IMR-90 (cell line): Measurements from ENCODE around the gene ACTL6B. TPM values are rescaled to one million over a fixed set of nuclear protein-coding genes. Genes with fewer than 3 reads are reported as not detected.
A peak's percentile ranks its signal among the peaks of the same experiment; 100 is the strongest.

ENCODE experiments used
- ATAC-seq: fragments of 200-7000 bp; cut with Tn5 transposase; 2 replicates; pipeline ENCODE4 v1.9.1; 2020; ENCODE audit warnings: low read depth, mild to moderate bottlenecking, moderate library complexity
- BruUV-seq: library from RNA; stranded (reverse); fragments of 400-500 nt; replicated peaks from 2 replicates; lab custom pipeline; 2021; lab: Mats Ljungman, UMichigan
- CTCF ChIA-PET: fragments of 300-600 bp; formaldehyde crosslinking; extraction: SDS; loops from one replicate; lab custom pipeline; 2021; ENCODE audit warnings: antibody characterized with exemption; lab: Yijun Ruan, JAX
- POLR2A ChIA-PET: fragments of 300-600 bp; sonication (Branson Sonifier 250); formaldehyde crosslinking; loops from one replicate; lab custom pipeline; 2022; ENCODE audit warnings: antibody characterized with exemption; ENCODE audit not compliant: unreplicated experiment; lab: Charles Lee
- DNase-seq: peaks from one replicate; pipeline ENCODE4 v3.0.0; 2013
- H2AFZ ChIP-seq: replicated peaks from 2 replicates; pipeline ENCODE3; 2013; ENCODE audit warnings: low read length, mild to moderate bottlenecking; ENCODE audit not compliant: poor library complexity
- H2AK5ac ChIP-seq: 2 replicates; pipeline ENCODE4 v1.6.1; 2013; ENCODE audit warnings: low read depth, low read length, inconsistent platforms
- H2AK9ac ChIP-seq: replicated peaks from 2 replicates; pipeline ENCODE3; 2013; ENCODE audit warnings: mild to moderate bottlenecking, low read depth, low read length, moderate library complexity; ENCODE audit not compliant: poor library complexity
- H2BK120ac ChIP-seq: 2 replicates; pipeline ENCODE4 v1.6.1; 2013; ENCODE audit warnings: low read depth, low read length, inconsistent platforms
- H2BK15ac ChIP-seq: 3 replicates; pipeline ENCODE4 v1.6.1; 2013; ENCODE audit warnings: low read depth, low read length, inconsistent platforms
- H2BK20ac ChIP-seq: 2 replicates; pipeline ENCODE4 v1.6.1; 2013; ENCODE audit warnings: low read depth, mild to moderate bottlenecking, inconsistent platforms, low read length, moderate library complexity
- H2BK5ac ChIP-seq: 2 replicates; pipeline ENCODE4 v1.6.1; 2013; ENCODE audit warnings: mild to moderate bottlenecking, low read depth, low read length, inconsistent platforms; ENCODE audit not compliant: poor library complexity, severe bottlenecking
- H3K14ac ChIP-seq: replicated peaks from 2 replicates; pipeline ENCODE4 v1.6.1; 2013; ENCODE audit warnings: low read depth, low read length, inconsistent platforms
- H3K18ac ChIP-seq: 2 replicates; pipeline ENCODE4 v1.6.1; 2013; ENCODE audit warnings: low read depth, low read length, control low read depth
- H3K23ac ChIP-seq: 2 replicates; pipeline ENCODE4 v1.6.1; 2013; ENCODE audit warnings: low read depth, low read length, inconsistent platforms
- H3K27ac ChIP-seq: 2 replicates; pipeline ENCODE4 v1.5.1; 2013; ENCODE audit warnings: mild to moderate bottlenecking, control low read depth, low read length; ENCODE audit not compliant: insufficient read depth
- H3K27me3 ChIP-seq: 2 replicates; pipeline ENCODE4 v1.6.1; 2013; ENCODE audit warnings: low read length; ENCODE audit not compliant: control insufficient read depth, insufficient read depth
- H3K36me3 ChIP-seq: 2 replicates; pipeline ENCODE4 v1.6.1; 2013; ENCODE audit warnings: low read length, mixed read lengths; ENCODE audit not compliant: control insufficient read depth, insufficient read depth
- H3K4ac ChIP-seq: 2 replicates; pipeline ENCODE4 v1.6.1; 2013; ENCODE audit warnings: low read depth, low read length, inconsistent platforms
- H3K4me1 ChIP-seq: 2 replicates; pipeline ENCODE4 v1.6.1; 2013; ENCODE audit warnings: low read length, mixed read lengths; ENCODE audit not compliant: control insufficient read depth, insufficient read depth
- H3K4me2 ChIP-seq: 2 replicates; pipeline ENCODE4 v1.6.1; 2013; ENCODE audit warnings: low read depth, mild to moderate bottlenecking, control low read depth, low read length, moderate library complexity
- H3K4me3 ChIP-seq: 2 replicates; pipeline ENCODE4 v1.5.1; 2013; ENCODE audit warnings: low read depth, mild to moderate bottlenecking, control low read depth, low read length, moderate library complexity; ENCODE audit not compliant: insufficient read depth
- H3K56ac ChIP-seq: 2 replicates; pipeline ENCODE4 v1.6.1; 2013; ENCODE audit warnings: low read length, inconsistent platforms; ENCODE audit not compliant: insufficient read depth; ENCODE audit errors: extremely low read depth
- H3K79me1 ChIP-seq, 2 experiments: 2 replicates each; pipeline ENCODE4 v1.6.1; 2013; ENCODE audit warnings: low read length in 2 of 2, inconsistent platforms in 1 of 2, low read depth in 1 of 2
- H3K9ac ChIP-seq: 2 replicates; pipeline ENCODE4 v1.6.1; 2013; ENCODE audit warnings: low read depth, low read length, control low read depth
- H3K9me1 ChIP-seq: 2 replicates; pipeline ENCODE4 v1.6.1; 2013; ENCODE audit warnings: low read length, inconsistent platforms; ENCODE audit not compliant: insufficient read depth
- H3K9me3 ChIP-seq: 2 replicates; pipeline ENCODE4 v1.6.1; 2013; ENCODE audit warnings: low read length; ENCODE audit not compliant: control insufficient read depth, insufficient read depth
- H4K20me1 ChIP-seq: 2 replicates; pipeline ENCODE4 v1.6.1; 2013; ENCODE audit warnings: low read length, inconsistent platforms; ENCODE audit not compliant: insufficient read depth
- H4K5ac ChIP-seq: 2 replicates; pipeline ENCODE4 v1.6.1; 2013; ENCODE audit warnings: mild to moderate bottlenecking, low read depth, low read length, control low read depth
- H4K8ac ChIP-seq, 2 experiments: 2 replicates each; pipeline ENCODE4 v1.6.1; 2013; ENCODE audit warnings: low read depth in 2 of 2, low read length in 2 of 2, control low read depth in 1 of 2, inconsistent platforms in 1 of 2
- H4K91ac ChIP-seq: 2 replicates; pipeline ENCODE4 v1.6.1; 2013; ENCODE audit warnings: low read depth, low read length, inconsistent platforms; ENCODE audit not compliant: insufficient read depth
- CEBPB ChIP-seq: IDR thresholded peaks from 2 replicates; pipeline ENCODE4 v1.6.1; 2012; ENCODE audit warnings: low read depth, low read length, improper control_type of control experiment
- CHD1 ChIP-seq: IDR thresholded peaks from 2 replicates; pipeline ENCODE4 v1.6.1; 2012; ENCODE audit warnings: low read depth, low read length, improper control_type of control experiment
- ELK1 ChIP-seq: fragments of 150-350 bp; IDR thresholded peaks from 2 replicates; pipeline ENCODE4 v1.6.1; 2016; ENCODE audit warnings: low read depth, mild to moderate bottlenecking, low read length, moderate library complexity, borderline replicate concordance
- FOS ChIP-seq: fragments of 150-350 bp; IDR thresholded peaks from 2 replicates; pipeline ENCODE4 v1.6.1; 2016; ENCODE audit warnings: low read depth, low read length
- MAFK ChIP-seq: IDR thresholded peaks from 2 replicates; pipeline ENCODE4 v1.6.1; 2012; ENCODE audit warnings: low read depth, low read length, improper control_type of control experiment
- MAZ ChIP-seq: IDR thresholded peaks from 2 replicates; pipeline ENCODE4 v1.6.1; 2012; ENCODE audit warnings: low read depth, mild to moderate bottlenecking, low read length, improper control_type of control experiment, moderate library complexity, borderline replicate concordance
- MXI1 ChIP-seq: IDR thresholded peaks from 2 replicates; pipeline ENCODE4 v1.6.1; 2012; ENCODE audit warnings: low read depth, mild to moderate bottlenecking, low read length, moderate library complexity, borderline replicate concordance
- NFE2L2 ChIP-seq: fragments of 150-350 bp; IDR thresholded peaks from 2 replicates; pipeline ENCODE4 v1.6.1; 2016; ENCODE audit warnings: low read depth, mild to moderate bottlenecking, low read length
- POLR2A ChIP-seq: IDR thresholded peaks from 2 replicates; pipeline ENCODE4 v1.6.1; 2012; ENCODE audit warnings: mild to moderate bottlenecking, low read depth, low read length
- RAD21 ChIP-seq: IDR thresholded peaks from 2 replicates; pipeline ENCODE4 v1.6.1; 2012; ENCODE audit warnings: low read length, improper control_type of control experiment
- WGBS, 2 experiments: methylation state at CpG; one replicate each; pipeline versions ENCODE4 v1.1.5 to v1.1.7; 2013; ENCODE audit warnings: missing lambda C conversion rate in 2 of 2; ENCODE audit not compliant: insufficient read length in 1 of 2; ENCODE audit errors: extremely low coverage in 2 of 2; 5-methylcytosine and 5-hydroxymethylcytosine counted together
- dilution Hi-C: fragments of 300-500 bp; cut with HindIII; formaldehyde crosslinking; loops from one replicate; pipeline ENCODE4 v1.14.3; 2018; ENCODE audit warnings: low sequenced_read_pairs; ENCODE audit not compliant: unreplicated experiment
- in situ Hi-C: fragments of 300-500 bp; cut with MboI; formaldehyde crosslinking; loops from 3 replicates; pipeline ENCODE4 v1.14.3; 2019; ENCODE audit warnings: low sequenced_read_pairs, inconsistent platforms, mixed read lengths
- intact Hi-C: fragments of 100-400 bp; cut with micrococcal nuclease; formaldehyde crosslinking; loops from 2 replicates; pipeline ENCODE4 v1.10.0; 2022
- polyA plus RNA-seq, 3 experiments: library from polyadenylated mRNA; depleted of rRNA; stranded (reverse); fragments of >200 nt; gene quantifications; 2 replicates each; pipeline ENCODE4 v1.2.3, GENCODE V29; 2012; ENCODE audit warnings: low replicate concordance in 1 of 3
- total RNA-seq: library from RNA; depleted of rRNA; stranded (reverse); fragments of >200 nt; gene quantifications from 2 replicates; pipeline ENCODE4 v1.2.3, GENCODE V29; 2012
- TF ChIP-seq, protein P1 (sequence below): conservative IDR thresholded peaks from 2 replicates; pipeline ENCODE4 v1.5.1; 2012; ENCODE audit warnings: mild to moderate bottlenecking, low read depth, low read length, improper control_type of control experiment

ACTL6B gene
- total and polyA plus RNA-seq, 2 of the 4 experiments (the other 2 are of a cell fraction), result not detected

- ATAC-seq (no peak), DNase-seq (no peak)
- Histone ChIP-seq H3K9me1 (no peaks in the 10 kb centered on the region), H3K36me3 (peaks cover 87% of the 10 kb centered on the region), H2AFZ (no peak overlapping the region), H3K14ac (no peak overlapping the region), H2AK5ac (no peak overlapping the region), H3K18ac (no peak overlapping the region), H3K27ac (no peak overlapping the region), H3K4ac (no peak overlapping the region), H4K5ac (no peak overlapping the region), H3K4me3 (no peak overlapping the region), H4K8ac (no peak overlapping the region), H4K91ac (no peak overlapping the region), H3K56ac (no peak overlapping the region), H3K23ac (no peak overlapping the region), H4K20me1 (peaks cover 38% of the 10 kb centered on the region), H3K79me1 (peaks cover 6 to 34% of the 10 kb centered on the region in 2 experiments), H2BK15ac (no peak overlapping the region), H2BK120ac (no peak overlapping the region), H3K27me3 (no peaks in the 10 kb centered on the region), H3K4me2 (no peak overlapping the region), H3K9ac (no peak overlapping the region), H3K4me1 (peaks cover 9% of the 10 kb centered on the region), H3K9me3 (no peaks in the 10 kb centered on the region), H2BK5ac (no peak overlapping the region), H2AK9ac (peak overlapping the region; percentile 3), H2BK20ac (no peak overlapping the region)
- TF ChIP-seq NFE2L2 (no peak), MXI1 (no peak), ELK1 (no peak), FOS (no peak), RAD21 (no peak), POLR2A (no peak), CHD1 (no peak), MAFK (no peak), MAZ (no peak), CEBPB (no peak)
- TF ChIP-seq, protein P1, sequence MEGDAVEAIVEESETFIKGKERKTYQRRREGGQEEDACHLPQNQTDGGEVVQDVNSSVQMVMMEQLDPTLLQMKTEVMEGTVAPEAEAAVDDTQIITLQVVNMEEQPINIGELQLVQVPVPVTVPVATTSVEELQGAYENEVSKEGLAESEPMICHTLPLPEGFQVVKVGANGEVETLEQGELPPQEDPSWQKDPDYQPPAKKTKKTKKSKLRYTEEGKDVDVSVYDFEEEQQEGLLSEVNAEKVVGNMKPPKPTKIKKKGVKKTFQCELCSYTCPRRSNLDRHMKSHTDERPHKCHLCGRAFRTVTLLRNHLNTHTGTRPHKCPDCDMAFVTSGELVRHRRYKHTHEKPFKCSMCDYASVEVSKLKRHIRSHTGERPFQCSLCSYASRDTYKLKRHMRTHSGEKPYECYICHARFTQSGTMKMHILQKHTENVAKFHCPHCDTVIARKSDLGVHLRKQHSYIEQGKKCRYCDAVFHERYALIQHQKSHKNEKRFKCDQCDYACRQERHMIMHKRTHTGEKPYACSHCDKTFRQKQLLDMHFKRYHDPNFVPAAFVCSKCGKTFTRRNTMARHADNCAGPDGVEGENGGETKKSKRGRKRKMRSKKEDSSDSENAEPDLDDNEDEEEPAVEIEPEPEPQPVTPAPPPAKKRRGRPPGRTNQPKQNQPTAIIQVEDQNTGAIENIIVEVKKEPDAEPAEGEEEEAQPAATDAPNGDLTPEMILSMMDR, result no peak
- 96% methylated on average over 14 of the region's 28 CpGs; no CpG with 5 or more reads in 1 of the 2 experiments for WGBS, 2 experiments
- intact Hi-C loops, result no loop called here
- BruUV-seq, result no TSS peak
- ChIA-PET POLR2A (no interaction called here), CTCF (interaction anchor here (0.8 kb wide), 1 partner anchor 9 kb away, joined by 3 read pairs; no protein-coding TSS in a partner anchor)
- dilution Hi-C loops, result no loop called here
- in situ Hi-C loops, result no loop called here
Observed at GRCh38 chr7:100682991-100683658, 26.9 kb upstream of the ACTL6B start.
